NCI-H2227 (cell line): ENCODE data around the gene SLC12A8.

Source experiments
- DNase-seq: peaks from one replicate; lab custom pipeline; 2025; ENCODE audit not compliant: unreplicated experiment; lab: John Stamatoyannopoulos, UW

The SLC12A8 gene

DNA sequence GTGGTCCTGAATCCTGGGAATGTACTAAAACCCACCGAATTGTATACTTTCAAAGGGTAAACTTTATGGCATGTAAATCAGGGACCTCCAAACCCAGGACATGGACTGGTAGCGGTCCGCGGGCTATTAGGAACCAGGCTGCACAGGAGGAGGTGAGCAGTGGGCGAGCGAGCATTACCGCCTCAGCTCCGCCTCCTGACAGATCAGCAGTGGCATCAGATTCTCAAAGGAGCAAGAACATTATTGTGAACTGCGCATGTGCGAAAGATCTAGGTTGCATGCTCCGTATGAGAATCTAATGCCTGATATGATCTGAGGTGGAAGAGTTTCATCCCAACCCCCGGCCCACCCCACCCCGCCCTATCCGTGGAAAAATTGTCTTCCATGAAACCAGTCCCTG is 178.9 kb downstream of the SLC12A8 start:
- DNase-seq: no peak

DNA sequence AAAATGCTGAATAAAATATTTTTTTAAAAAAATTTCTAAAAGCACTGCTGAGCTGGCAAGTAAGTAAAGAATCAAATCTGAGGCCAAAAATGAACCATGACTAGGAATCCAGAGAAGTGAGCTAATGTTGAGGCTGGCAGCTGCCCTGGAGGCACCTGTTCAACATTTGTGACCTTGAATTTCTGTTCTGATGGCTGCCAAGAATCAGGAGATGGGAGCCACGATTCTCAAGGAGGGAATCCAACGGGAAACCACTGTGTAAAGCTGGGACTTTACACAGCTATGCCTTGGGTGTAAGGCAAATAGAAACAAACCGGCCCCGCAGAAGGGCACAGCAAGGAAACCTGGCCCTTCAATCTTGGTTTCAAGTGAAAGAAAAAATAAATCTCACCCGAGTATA is 179.4 kb downstream of the SLC12A8 start:
- no peak for DNase-seq

DNA sequence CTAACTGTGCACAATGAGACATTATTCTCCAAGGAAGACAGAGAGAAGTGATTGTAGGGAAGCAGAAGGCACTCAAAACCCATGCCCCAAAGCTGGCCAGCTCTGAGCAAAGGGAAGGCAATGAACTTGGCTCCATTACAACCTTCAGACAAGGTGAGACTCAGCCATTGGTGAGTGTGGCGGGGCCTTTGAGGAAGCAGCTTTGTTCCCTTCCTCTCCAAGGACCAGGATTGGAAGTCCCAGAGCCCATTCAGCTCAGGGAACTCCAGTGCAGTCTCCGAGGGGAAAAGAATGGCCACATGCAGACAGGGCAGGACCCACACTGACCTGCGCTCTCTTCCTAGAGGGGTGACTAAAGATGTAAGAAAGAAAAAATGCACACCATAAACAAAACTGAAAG is 179.9 kb downstream of the SLC12A8 start:
- no peak for DNase-seq
